NCI-H146 treated with DMSO at 0.1 percent for 48 hours (cell line): ENCODE data around the gene RERE.
"Not testable (repeated sequence)": the region's sequence is repeated elsewhere in the genome, so short reads cannot be mapped to it uniquely, and the experiment has no call there.

Experiments used
- DNase-seq: peaks from one replicate; lab custom pipeline; 2025; ENCODE audit not compliant: unreplicated experiment; lab: John Stamatoyannopoulos, UW

Gene RERE

GRCh38 chr1:8698012-8698630 lies 119.3 kb downstream of the RERE start:
- DNase-seq, result peak; percentile 31

GRCh38 chr1:8695442-8695841 lies 122.0 kb downstream of the RERE start:
- DNase-seq, result not testable (repeated sequence)

GRCh38 chr1:8693107-8693506 lies 124.3 kb downstream of the RERE start:
- no peak for DNase-seq

GRCh38 chr1:8691662-8692061 lies 125.8 kb downstream of the RERE start:
- no peak for DNase-seq

- DNase-seq, result no peak
Measured at GRCh38 chr1:8690253-8690525, 127.3 kb downstream of the RERE start.

GRCh38 chr1:8689431-8690252 lies 127.8 kb downstream of the RERE start:
- DNase-seq, result no peak

GRCh38 chr1:8687538-8687937 lies 129.9 kb downstream of the RERE start:
- DNase-seq, result no peak

GRCh38 chr1:8687039-8687438 lies 130.4 kb downstream of the RERE start:
- no peak for DNase-seq

GRCh38 chr1:8685463-8685862 lies 132.0 kb downstream of the RERE start:
- no peak for DNase-seq

GRCh38 chr1:8684590-8684989 lies 132.8 kb downstream of the RERE start:
- no peak for DNase-seq

- DNase-seq, result no peak
Measured at GRCh38 chr1:8682573-8682972, 134.9 kb downstream of the RERE start.

- DNase-seq, result no peak
Measured at GRCh38 chr1:8681911-8682310, 135.5 kb downstream of the RERE start.

- DNase-seq, result peak; percentile 47
Measured at GRCh38 chr1:8680664-8681650, 136.5 kb downstream of the RERE start.

- DNase-seq, result no peak
Measured at GRCh38 chr1:8679929-8680663, 137.3 kb downstream of the RERE start.

GRCh38 chr1:8679395-8679800 lies 138.0 kb downstream of the RERE start:
- DNase-seq, result no peak

GRCh38 chr1:8678673-8679394 lies 138.6 kb downstream of the RERE start:
- no peak for DNase-seq

GRCh38 chr1:8677782-8678181 lies 139.7 kb downstream of the RERE start:
- no peak for DNase-seq

- no peak for DNase-seq
Measured at GRCh38 chr1:8676813-8677212, 140.6 kb downstream of the RERE start.

- no peak for DNase-seq
Measured at GRCh38 chr1:8676072-8676471, 141.4 kb downstream of the RERE start.

GRCh38 chr1:8674912-8675311 lies 142.5 kb downstream of the RERE start:
- DNase-seq, result no peak
